Tibial nerve (tissue), 4 donors: ENCODE data around the gene CAMK1D. TPM values are rescaled to one million over a fixed set of nuclear protein-coding genes. Genes with fewer than 3 reads are reported as not detected.
"Not testable (repeated sequence)": the region's sequence is repeated elsewhere in the genome, so short reads cannot be mapped to it uniquely, and the experiment has no call there.

Experiments used
- DNase-seq, 2 donors: peaks; one replicate each; pipeline ENCODE4 v3.0.0-alpha.2; 2019; ENCODE audit warnings: low spot score in 2 of 2
- H3K27ac ChIP-seq, 4 donors: fragments of 200-600 bp; sonication (generic) in 3 of 4; one replicate each; pipeline ENCODE4 v1.5.1; 2017 to 2019; ENCODE audit warnings: mild to moderate bottlenecking in 1 of 4
- H3K27me3 ChIP-seq, 2 donors: fragments of 200-600 bp; sonication (generic) in 1 of 2; one replicate each; pipeline versions ENCODE4 v1.5.1 to v1.6.0; 2017 to 2019
- H3K36me3 ChIP-seq, 3 donors: fragments of 200-600 bp; sonication (generic); one replicate each; pipeline ENCODE4 v1.5.1; 2018 to 2019
- H3K4me1 ChIP-seq, 4 donors: fragments of 200-600 bp; sonication (generic) in 3 of 4; one replicate each; pipeline ENCODE4 v1.5.1; 2017 to 2019
- H3K4me3 ChIP-seq, 4 donors: fragments of 200-600 bp; sonication (generic) in 3 of 4; one replicate each; pipeline ENCODE4 v1.5.1; 2017 to 2019; ENCODE audit warnings: mild to moderate bottlenecking in 1 of 4, moderate library complexity in 1 of 4
- H3K9me3 ChIP-seq, 4 donors: fragments of 200-600 bp; sonication (generic) in 3 of 4; one replicate each; pipeline ENCODE4 v1.5.1; 2017 to 2019
- CTCF ChIP-seq, 5 experiments: fragments of 200-600 bp in 3 of 5; fragments of 450-650 bp in 2 of 5; sonication (generic) in 3 of 5; IDR thresholded peaks; one replicate each; pipeline ENCODE4 v1.5.1; 2016 to 2019; ENCODE audit warnings: antibody characterized with exemption in 5 of 5, mild to moderate bottlenecking in 3 of 5, moderate library complexity in 2 of 5
- EP300 ChIP-seq, 2 donors: sonication (generic); formaldehyde crosslinking; IDR thresholded peaks; one replicate each; pipeline ENCODE4 v1.6.1; 2017; ENCODE audit warnings: antibody characterized with exemption in 2 of 2, mild to moderate bottlenecking in 1 of 2
- POLR2A ChIP-seq, 2 donors: fragments of 450-650 bp; IDR thresholded peaks; one replicate each; pipeline ENCODE4 v1.6.1; 2017; ENCODE audit warnings: antibody characterized with exemption in 2 of 2, mild to moderate bottlenecking in 2 of 2, moderate library complexity in 2 of 2
- WGBS, 2 donors: methylation state at CpG; one replicate each; pipeline ENCODE4 v1.1.5; 2018; 5-methylcytosine and 5-hydroxymethylcytosine counted together
- total RNA-seq, 4 donors: library from RNA; depleted of rRNA; stranded (reverse); fragments of >200 nt; gene quantifications; one replicate each; pipeline ENCODE4 v1.1.0, GENCODE V29; 2016

Gene CAMK1D
- total RNA-seq, 4 donors from 2014 or later = 6.9 to 20.5 (median 17.2) TPM

GRCh38 chr10:12710594-12711349, 361.4 kb downstream of the CAMK1D start:
- Histone ChIP-seq H3K4me1 (peaks cover 0 to 45% (median 19%) of the 10 kb centered on the region in 4 donors), H3K9me3 (no peaks in the 10 kb centered on the region), H3K27ac (peak overlapping the region in 2 of 4 donors; percentile 38 to 49), H3K4me3 (no peak overlapping the region), H3K36me3 (no peaks in the 10 kb centered on the region), H3K27me3 (no peaks in the 10 kb centered on the region)
- peak; percentile 52 to 72 for DNase-seq
- WGBS, 2 donors = 43 to 44% methylated on average over 9 of the region's 9 CpGs
- TF ChIP-seq EP300 (IDR thresholded peaks at IDR 0.05) (peak in 1 of 2 donors; percentile 49), POLR2A (IDR thresholded peaks at IDR 0.05) (no peak), CTCF (IDR thresholded peaks at IDR 0.05) (peak; percentile 86 to 97 (median 89))

GRCh38 chr10:12711350-12711708, 362.0 kb downstream of the CAMK1D start:
- Histone ChIP-seq H3K4me3 (no peak overlapping the region), H3K27ac (no peak overlapping the region), H3K27me3 (no peaks in the 10 kb centered on the region), H3K9me3 (no peaks in the 10 kb centered on the region), H3K36me3 (no peaks in the 10 kb centered on the region), H3K4me1 (peaks cover 0 to 42% (median 19%) of the 10 kb centered on the region in 4 donors)
- TF ChIP-seq POLR2A (IDR thresholded peaks at IDR 0.05) (no peak), CTCF (IDR thresholded peaks at IDR 0.05) (no peak), EP300 (IDR thresholded peaks at IDR 0.05) (no peak)
- no peak for DNase-seq
- WGBS, 2 donors = 67% methylated on average over 6 of the region's 6 CpGs

GRCh38 chr10:12712293-12712983, 363.1 kb downstream of the CAMK1D start:
- TF ChIP-seq CTCF (IDR thresholded peaks at IDR 0.05) (no peak), EP300 (IDR thresholded peaks at IDR 0.05) (no peak), POLR2A (IDR thresholded peaks at IDR 0.05) (no peak)
- no peak for DNase-seq
- WGBS, 2 donors = 91 to 92% methylated on average over 11 of the region's 11 CpGs
- H3K36me3 ChIP-seq = no peaks in the 10 kb centered on the region
- H3K27ac ChIP-seq = no peak overlapping the region
- no peak overlapping the region for H3K4me3 ChIP-seq
- H3K9me3 ChIP-seq = no peaks in the 10 kb centered on the region
- no peaks in the 10 kb centered on the region for H3K27me3 ChIP-seq
- peaks cover 0 to 31% (median 18%) of the 10 kb centered on the region in 4 donors for H3K4me1 ChIP-seq

GRCh38 chr10:12712984-12713316, 363.6 kb downstream of the CAMK1D start:
- H3K9me3 ChIP-seq, H3K27me3 ChIP-seq, H3K4me3 ChIP-seq, DNase-seq, H3K27ac ChIP-seq, H3K36me3 ChIP-seq: not testable (repeated sequence)
- peaks cover 0 to 26% (median 14%) of the 10 kb centered on the region in 4 donors for H3K4me1 ChIP-seq
- 93 to 95% methylated on average over 6 of the region's 6 CpGs for WGBS, 2 donors

- Histone ChIP-seq H3K4me3 (no peak overlapping the region), H3K4me1 (peaks cover 0 to 23% (median 2%) of the 10 kb centered on the region in 4 donors), H3K27me3 (no peaks in the 10 kb centered on the region), H3K27ac (no peak overlapping the region), H3K36me3 (no peaks in the 10 kb centered on the region), H3K9me3 (no peaks in the 10 kb centered on the region)
- TF ChIP-seq CTCF (IDR thresholded peaks at IDR 0.05) (no peak), EP300 (IDR thresholded peaks at IDR 0.05) (no peak), POLR2A (IDR thresholded peaks at IDR 0.05) (no peak)
- 86 to 93% methylated on average over 9 of the region's 9 CpGs for WGBS, 2 donors
- no peak for DNase-seq
Observed at GRCh38 chr10:12716042-12716441, 366.7 kb downstream of the CAMK1D start.
